ENCODE results near the gene ALDH2.

DNA sequence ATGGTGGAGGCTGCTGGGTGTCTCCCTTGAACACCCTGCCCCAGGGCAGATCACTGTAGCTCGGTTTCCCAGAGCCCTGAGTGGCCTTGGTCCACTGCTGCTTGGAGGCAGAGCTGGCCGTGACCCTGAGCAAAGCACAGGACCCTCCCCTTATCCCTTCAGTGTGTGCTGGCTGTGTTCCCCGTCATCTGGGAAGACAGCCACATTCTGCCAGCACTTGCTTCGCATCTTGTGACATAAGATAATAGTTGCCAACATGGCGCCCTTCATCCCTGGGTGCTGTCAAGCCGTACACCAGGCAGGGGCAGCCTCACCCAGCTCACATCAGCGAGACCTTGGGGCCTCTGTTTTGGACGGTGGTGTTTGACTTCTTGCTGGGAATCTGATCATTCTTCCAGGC, 12.1 kb upstream of the ALDH2 start:
- TF ChIP-seq EZH2phosphoT487 (IDR thresholded peaks at IDR 0.05; ENCODE audit: insufficient read depth, low read depth) (no peak), EZH2 (IDR thresholded peaks at IDR 0.05; ENCODE audit: insufficient read depth, poor library complexity, severe bottlenecking) (no peak)

Measured in GM23248 (cell line).